ENCODE measurements around the gene GRB10. TPM values are rescaled to one million over a fixed set of nuclear protein-coding genes. Genes with fewer than 3 reads are reported as not detected.

The GRB10 gene
- total RNA-seq, 2 experiments from 2014 or later, result 1.4 to 1.8 TPM

DNA sequence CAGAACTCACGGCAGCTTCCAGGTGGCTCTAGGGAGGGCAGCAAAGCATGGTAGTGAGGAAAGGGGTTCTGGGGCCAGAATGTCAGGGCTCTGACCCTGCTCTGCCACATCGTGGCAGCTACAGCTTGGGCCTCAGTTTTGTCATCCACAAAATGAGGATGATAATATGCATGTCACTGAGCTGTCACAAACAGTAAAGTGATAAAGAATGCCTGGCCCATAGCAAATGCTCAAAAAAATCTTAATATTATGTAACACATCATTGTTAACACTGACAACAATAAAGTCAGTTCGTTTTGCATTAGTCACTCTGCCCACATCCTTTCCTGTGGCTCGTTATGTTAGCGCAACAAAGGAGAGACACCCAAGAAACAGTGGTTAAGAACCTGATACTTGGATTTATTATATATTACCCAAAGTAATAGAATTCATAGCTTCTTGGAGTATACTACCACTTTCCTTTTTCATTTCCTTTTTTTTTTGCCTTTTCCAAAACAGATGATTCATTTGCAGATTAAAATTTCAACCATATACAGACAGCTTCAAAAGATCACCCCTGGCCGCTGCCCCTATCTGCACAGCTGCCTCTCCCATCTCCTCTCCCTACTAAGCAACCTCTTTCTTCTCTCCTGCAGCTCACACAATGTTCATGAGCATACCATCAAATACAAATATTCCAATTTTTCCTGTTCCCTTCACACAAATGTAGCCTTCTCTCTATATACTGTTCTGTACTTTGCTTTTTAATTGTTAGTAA lies 172.0 kb downstream of the GRB10 start:
- H3K4me1 Mint-ChIP-seq, result peaks cover 42% of the 10 kb centered on the region

DNA sequence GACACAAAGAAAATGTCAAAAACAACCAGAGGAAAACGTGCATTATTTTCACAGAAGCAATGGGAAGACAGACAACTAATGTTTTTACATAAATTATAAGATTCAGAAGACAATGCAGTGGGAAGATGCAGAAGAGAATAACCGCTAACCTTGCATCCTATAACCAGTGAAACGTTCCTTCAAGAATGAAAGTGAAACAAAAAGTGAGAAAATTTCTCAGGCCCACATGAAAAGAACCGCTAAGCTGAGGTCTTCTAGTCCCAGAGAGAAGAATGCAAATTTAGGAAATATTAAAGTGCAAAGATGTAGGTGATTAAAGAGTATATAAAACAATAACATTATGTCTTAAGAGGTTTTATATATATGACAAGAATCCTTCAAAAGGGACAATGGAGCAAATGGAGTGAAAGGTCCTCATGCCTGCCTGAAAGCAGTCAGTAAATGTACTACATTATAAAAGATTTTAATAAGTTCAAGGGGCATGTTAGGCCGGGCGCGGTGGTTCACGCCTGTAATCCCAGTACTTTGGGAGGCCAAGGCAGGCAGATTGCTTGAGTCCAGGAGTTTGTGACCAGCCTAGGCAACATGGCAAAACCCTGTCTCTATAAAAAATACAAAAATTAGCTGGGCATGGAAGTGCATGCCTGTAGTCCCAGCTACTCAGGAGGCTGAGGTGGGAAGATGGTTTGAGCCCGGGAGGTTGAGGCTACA lies 174.3 kb downstream of the GRB10 start:
- POLR2A ChIA-PET, result interaction anchor here (0.7 kb wide), 1 partner anchor 459 kb away, joined by 4 read pairs; no protein-coding TSS in a partner anchor
- peaks cover 4% of the 10 kb centered on the region for H3K27me3 Mint-ChIP-seq
- H3K9me3 Mint-ChIP-seq, result peaks cover 7% of the 10 kb centered on the region
- H3K4me1 Mint-ChIP-seq, result peaks cover 29% of the 10 kb centered on the region
- peak overlapping the region; percentile 21 for H3K27ac Mint-ChIP-seq
- peaks cover 7% of the 10 kb centered on the region for H3K36me3 Mint-ChIP-seq
- peak; percentile 48 for ATAC-seq (ENCODE audit: low read depth)
- H3K4me3 Mint-ChIP-seq, result peak overlapping the region; percentile 8
- no peak for DNase-seq

More for the DNA sequence above, 172.0 kb downstream of the GRB10 start:
- H3K9me3 Mint-ChIP-seq, result peaks cover 7% of the 10 kb centered on the region
- peaks cover 7% of the 10 kb centered on the region for H3K36me3 Mint-ChIP-seq
- no peak for DNase-seq
- ATAC-seq (ENCODE audit: low read depth), result peak; percentile 85
- H3K4me3 Mint-ChIP-seq, result peak overlapping the region; percentile 31
- peak overlapping the region; percentile 69 for H3K27ac Mint-ChIP-seq
- H3K27me3 Mint-ChIP-seq, result peaks cover 4% of the 10 kb centered on the region
- POLR2A ChIA-PET, result no interaction called here

DNA sequence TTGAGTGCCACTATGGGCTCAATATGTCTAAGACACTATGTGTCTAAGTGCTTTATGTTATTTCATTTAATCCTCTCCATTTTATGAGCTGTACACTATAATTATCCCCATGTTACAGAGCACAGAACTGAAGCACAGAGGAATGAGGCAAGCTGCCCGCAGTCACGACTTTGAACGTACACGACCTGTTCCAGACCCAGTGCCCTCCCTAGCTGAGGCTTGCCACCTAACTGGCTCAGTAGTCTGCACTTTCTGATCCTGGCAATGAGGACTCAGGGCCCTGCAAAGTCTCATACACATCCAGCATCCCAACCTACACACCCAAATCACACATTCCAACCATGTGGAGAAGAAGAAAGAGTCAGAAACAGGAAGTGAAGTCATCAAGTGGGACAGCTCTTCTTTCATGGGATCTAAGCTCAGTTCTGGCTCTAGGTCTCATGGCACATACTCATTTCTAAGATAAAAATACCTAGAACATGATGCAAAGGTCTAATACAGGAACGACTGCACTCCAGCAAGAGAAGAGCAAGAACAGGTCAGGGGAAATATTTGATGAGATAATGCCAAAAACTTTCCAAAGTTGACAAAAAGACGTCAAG lies 175.1 kb downstream of the GRB10 start:
- Mint-ChIP-seq H3K4me1 (peaks cover 29% of the 10 kb centered on the region), H3K4me3 (peak overlapping the region; percentile 8), H3K36me3 (peaks cover 7% of the 10 kb centered on the region), H3K27me3 (peaks cover 4% of the 10 kb centered on the region), H3K27ac (no peak overlapping the region), H3K9me3 (peaks cover 7% of the 10 kb centered on the region)
- POLR2A ChIA-PET, result no interaction called here
- ATAC-seq (ENCODE audit: low read depth) (no peak), DNase-seq (no peak)

DNA sequence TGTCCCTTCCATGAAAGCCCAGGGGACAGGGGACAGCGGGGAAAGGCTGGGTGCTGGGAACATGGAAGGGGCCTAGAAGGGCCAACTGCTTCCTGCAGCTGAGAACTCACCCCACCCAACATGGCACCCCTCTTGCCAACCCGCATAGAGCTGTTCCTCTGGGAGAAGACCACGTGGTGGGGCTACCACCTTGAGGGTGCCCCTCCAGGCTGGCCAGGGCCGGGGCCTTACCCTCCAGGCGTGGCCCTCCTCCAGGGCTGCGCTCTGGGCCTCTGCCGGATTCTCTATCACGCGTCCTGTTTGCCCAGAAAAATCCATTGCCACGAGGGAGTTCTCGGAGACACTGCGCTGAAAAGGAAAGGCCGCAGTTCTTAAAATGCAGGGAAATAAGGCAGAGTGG lies 177.6 kb downstream of the GRB10 start:
- H3K4me3 Mint-ChIP-seq, result no peak overlapping the region
- no peaks in the 10 kb centered on the region for H3K27me3 Mint-ChIP-seq
- H3K9me3 Mint-ChIP-seq, result peaks cover 7% of the 10 kb centered on the region
- POLR2A ChIA-PET, result no interaction called here
- ATAC-seq (ENCODE audit: low read depth) (no peak), DNase-seq (no peak)
- peaks cover 16% of the 10 kb centered on the region for H3K4me1 Mint-ChIP-seq
- no peak overlapping the region for H3K27ac Mint-ChIP-seq
- H3K36me3 Mint-ChIP-seq, result peaks cover 6% of the 10 kb centered on the region

DNA sequence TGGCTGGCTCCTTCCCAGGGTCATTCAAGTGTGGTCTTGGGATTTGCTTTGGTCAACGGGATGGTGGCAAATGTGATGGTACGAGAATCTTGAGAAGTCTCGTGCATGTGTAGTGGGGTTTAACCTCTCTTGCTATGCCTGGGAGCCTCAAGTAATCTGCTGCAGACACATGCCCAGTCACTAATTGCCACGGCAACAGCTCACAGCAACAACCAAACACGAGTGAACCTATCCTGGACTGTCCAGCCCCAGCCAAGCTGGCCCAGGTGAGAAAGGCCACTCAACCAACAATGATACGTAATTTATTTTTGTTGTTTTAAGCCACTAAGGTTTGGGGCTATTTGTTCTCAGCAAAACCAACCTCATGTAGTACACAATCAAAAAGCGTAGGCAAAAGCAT lies 179.4 kb downstream of the GRB10 start:
- Mint-ChIP-seq H3K27me3 (no peaks in the 10 kb centered on the region), H3K27ac (no peak overlapping the region), H3K4me1 (peaks cover 14% of the 10 kb centered on the region), H3K4me3 (no peak overlapping the region), H3K9me3 (peaks cover 7% of the 10 kb centered on the region), H3K36me3 (peaks cover 5% of the 10 kb centered on the region)
- DNase-seq, result no peak
- POLR2A ChIA-PET, result no interaction called here
- ATAC-seq (ENCODE audit: low read depth), result no peak

DNA sequence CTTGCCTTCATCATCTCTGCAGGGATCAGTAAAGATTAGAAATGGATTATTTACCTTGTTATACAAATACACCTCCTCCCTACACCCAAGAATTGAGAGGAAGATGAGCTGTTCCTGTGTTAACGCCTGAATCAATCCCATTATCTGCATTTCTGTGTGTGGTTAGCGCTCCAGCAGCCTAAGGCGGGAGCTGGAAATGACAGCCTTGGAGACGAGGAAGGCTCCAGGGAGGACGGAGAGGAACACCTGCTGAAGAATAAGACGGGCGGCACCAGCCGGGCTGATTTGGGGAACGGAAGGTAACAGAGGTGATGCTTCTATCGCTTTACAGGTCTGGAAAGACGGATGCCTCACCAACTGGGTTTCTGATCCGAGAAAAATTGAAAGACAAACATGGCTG lies 183.3 kb downstream of the GRB10 start:
- POLR2A ChIA-PET, result no interaction called here
- H3K36me3 Mint-ChIP-seq, result no peaks in the 10 kb centered on the region
- DNase-seq (no peak), ATAC-seq (ENCODE audit: low read depth) (no peak)
- no peaks in the 10 kb centered on the region for H3K9me3 Mint-ChIP-seq
- no peaks in the 10 kb centered on the region for H3K27me3 Mint-ChIP-seq
- H3K4me1 Mint-ChIP-seq, result peaks cover 19% of the 10 kb centered on the region
- no peak overlapping the region for H3K4me3 Mint-ChIP-seq
- peak overlapping the region; percentile 17 for H3K27ac Mint-ChIP-seq

DNA sequence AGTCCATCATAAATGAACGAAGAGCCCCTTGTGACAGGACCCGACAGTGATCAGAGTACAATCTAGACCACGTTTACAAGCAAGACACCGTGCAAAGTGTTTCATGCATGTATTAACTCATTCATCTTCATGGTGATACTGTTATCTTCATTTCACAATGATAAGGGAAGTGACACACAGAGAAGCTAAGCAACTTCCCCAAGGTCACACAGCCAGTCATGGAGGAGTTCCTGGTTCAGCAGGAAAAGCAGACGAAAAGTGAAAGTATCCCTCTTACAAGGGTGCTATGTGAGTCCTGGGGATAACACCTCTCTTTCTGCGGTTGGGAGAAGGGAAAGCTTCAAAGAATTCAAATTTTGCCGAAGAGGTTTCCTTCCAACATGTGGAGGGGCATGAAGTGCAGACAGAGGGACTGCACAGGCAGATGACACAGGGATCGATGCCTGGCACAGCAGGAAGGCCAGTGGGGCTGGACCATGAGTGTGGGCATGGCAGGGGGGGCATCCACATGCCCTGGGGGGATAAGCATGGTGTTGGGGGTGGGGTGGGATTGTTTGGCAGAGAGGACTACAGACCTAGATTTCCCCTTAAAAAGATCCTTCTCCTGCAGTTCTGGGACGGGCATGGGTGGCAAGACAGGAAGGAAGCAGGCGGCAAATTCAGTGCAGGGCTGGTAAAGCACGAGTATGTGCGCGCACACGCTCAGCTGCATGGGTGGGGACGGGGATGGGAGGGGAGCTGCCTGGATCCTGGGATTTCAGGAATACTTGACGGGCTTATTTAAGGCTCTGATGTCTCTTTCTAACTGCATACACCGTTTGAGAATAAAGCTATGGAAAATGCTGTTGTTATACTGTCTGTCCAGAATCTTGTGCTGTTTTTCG lies 184.0 kb downstream of the GRB10 start:
- POLR2A ChIA-PET, result no interaction called here
- H3K36me3 Mint-ChIP-seq, result no peaks in the 10 kb centered on the region

DNA sequence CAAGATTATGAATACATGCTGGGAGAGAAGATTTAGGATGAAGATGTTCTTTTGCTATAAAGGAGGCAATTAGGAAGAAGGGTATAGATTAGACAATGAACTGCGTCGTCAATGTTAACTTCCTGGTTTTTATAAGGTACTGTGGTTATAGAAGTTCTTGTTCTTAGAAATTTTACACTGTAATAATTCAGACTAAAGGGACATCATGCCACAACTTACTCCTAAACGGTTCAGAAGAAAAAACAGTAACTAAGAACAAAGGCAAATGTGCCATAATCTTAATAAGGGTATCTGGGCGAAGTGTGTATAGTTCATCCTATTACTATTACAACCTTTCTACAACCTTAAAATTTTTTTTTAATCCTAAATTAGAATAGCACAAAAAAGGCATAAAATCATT lies 186.2 kb downstream of the GRB10 start:
- DNase-seq, result no peak
- no peak overlapping the region for H3K4me3 Mint-ChIP-seq

More for the DNA sequence above, 184.0 kb downstream of the GRB10 start:
- Mint-ChIP-seq H3K4me1 (peaks cover 25% of the 10 kb centered on the region), H3K27me3 (no peaks in the 10 kb centered on the region), H3K4me3 (no peak overlapping the region), H3K27ac (peak overlapping the region; percentile 17), H3K9me3 (no peaks in the 10 kb centered on the region)
- DNase-seq (no peak), ATAC-seq (ENCODE audit: low read depth) (no peak)

DNA sequence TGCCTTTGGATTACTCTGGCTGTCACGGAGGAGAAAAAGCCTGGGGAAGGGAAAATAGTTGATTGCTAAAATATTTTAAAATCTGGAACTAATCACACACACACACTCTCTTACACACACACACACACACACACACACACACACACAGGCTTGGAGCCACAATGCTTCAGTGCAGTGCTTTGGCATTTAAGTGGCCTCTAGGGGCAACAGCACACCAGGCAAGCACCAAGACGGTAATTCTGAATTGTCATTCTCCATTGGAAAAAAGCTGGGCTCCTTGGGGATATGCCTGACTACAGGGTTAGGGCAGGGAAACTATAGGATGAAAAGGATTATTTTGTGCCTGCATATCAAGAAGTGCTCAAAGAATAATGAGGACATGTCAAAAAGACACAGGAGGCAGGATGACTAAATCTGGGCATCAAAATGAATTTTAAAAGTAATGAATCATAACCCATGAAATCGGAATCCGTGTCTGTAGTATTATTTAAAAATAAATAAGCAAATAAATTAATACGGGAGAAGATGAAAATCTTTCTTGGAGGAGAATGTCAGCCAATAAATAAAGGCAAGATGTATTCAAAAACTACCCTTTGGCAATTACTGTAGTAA lies 187.1 kb downstream of the GRB10 start:
- DNase-seq (no peak), ATAC-seq (ENCODE audit: low read depth) (peak; percentile 60)
- Mint-ChIP-seq H3K4me1 (peaks cover 26% of the 10 kb centered on the region), H3K36me3 (no peaks in the 10 kb centered on the region), H3K4me3 (no peak overlapping the region), H3K27me3 (peaks cover 9% of the 10 kb centered on the region), H3K27ac (no peak overlapping the region), H3K9me3 (no peaks in the 10 kb centered on the region)
- POLR2A ChIA-PET, result interaction anchor here (0.7 kb wide), 1 partner anchor 84 kb away, joined by 3 read pairs; no protein-coding TSS in a partner anchor

More for the DNA sequence above, 186.2 kb downstream of the GRB10 start:
- POLR2A ChIA-PET, result no interaction called here
- Mint-ChIP-seq H3K4me1 (peaks cover 25% of the 10 kb centered on the region), H3K27ac (no peak overlapping the region), H3K36me3 (no peaks in the 10 kb centered on the region), H3K9me3 (no peaks in the 10 kb centered on the region), H3K27me3 (peaks cover 5% of the 10 kb centered on the region)
- ATAC-seq (ENCODE audit: low read depth), result no peak

DNA sequence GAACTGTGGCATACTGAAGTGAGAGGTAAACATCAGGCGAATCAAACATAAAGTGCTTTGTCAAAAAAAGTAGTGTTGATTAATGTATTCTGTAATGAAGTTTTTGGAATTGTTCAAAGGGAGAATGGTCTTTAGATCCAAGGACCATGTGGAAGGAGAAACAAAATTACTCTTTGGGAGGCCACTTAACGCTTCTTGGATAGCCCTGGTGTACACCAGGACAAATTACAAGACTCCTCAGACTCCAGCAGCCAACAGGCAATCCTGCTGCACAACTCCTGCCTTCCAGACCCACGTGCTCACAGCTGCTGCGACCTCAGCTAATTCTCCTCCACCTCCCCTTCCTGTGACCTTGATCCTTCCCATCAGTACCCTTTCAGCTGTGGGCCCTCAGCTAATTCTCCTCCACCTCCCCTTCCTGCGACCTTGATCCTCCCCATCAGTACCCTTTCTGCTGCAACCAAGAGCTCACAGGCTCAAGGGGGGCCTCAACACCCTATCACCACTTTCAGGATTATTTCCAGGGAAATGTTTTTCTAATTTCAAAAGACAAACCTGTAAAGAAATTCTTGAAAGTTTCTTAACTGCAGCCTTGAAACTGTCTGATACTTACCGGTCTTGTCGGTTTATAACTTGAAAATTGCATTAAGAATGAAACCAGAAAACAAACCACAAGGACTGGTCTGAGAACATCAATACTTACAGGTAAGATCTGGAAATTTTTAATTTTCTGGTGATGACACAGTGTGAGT lies 187.8 kb downstream of the GRB10 start:
- peak overlapping the region; percentile 36 for H3K27ac Mint-ChIP-seq
- no peak for ATAC-seq (ENCODE audit: low read depth)
- POLR2A ChIA-PET, result no interaction called here
- no peak for DNase-seq
- H3K36me3 Mint-ChIP-seq, result no peaks in the 10 kb centered on the region
- no peaks in the 10 kb centered on the region for H3K9me3 Mint-ChIP-seq
- no peak overlapping the region for H3K4me3 Mint-ChIP-seq
- peaks cover 26% of the 10 kb centered on the region for H3K4me1 Mint-ChIP-seq
- peaks cover 13% of the 10 kb centered on the region for H3K27me3 Mint-ChIP-seq

DNA sequence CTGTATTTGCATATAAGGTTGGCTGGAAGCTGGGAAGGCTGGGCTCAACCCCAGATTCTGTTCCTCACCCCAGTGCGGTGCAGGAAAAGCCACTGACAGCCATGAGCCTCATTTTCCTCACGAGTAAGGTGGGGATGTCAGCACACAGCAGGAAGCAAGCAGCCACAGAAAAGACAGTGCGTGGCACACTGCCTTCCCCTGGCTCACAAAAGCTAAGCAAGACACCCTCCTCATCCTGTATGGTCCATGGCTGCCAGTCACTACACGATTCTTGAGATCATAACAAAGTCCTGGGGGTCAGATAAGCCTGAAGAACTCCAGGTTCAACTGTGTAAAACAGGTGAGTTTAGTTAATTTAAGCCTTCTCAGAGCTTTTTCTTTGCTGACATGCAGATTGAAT lies 188.6 kb downstream of the GRB10 start:
- H3K27me3 Mint-ChIP-seq, result peaks cover 13% of the 10 kb centered on the region
- no peak overlapping the region for H3K4me3 Mint-ChIP-seq
- no peak for DNase-seq
- ATAC-seq (ENCODE audit: low read depth), result peak; percentile 61
- H3K27ac Mint-ChIP-seq, result no peak overlapping the region
- peaks cover 27% of the 10 kb centered on the region for H3K4me1 Mint-ChIP-seq
- POLR2A ChIA-PET, result no interaction called here
- no peaks in the 10 kb centered on the region for H3K9me3 Mint-ChIP-seq
- H3K36me3 Mint-ChIP-seq, result no peaks in the 10 kb centered on the region

DNA sequence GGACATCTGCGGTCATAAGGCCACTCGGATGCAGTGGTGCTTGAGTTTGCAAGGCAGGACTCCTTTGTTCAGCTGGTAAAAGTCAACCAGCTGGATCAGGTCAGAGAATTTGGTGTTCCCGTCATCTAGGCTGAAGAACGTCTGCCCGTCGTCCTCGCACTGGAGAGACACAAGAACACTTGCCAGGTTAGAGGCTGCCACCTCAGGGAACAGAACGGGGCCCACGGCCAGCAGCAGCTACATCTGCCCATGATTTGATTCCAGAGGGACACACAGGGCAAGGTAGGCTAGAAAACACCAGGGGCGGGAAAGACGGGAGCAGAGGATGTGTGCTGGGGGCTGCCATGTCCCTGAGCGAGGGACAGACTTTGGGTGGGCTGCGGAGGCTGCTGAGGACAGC lies 189.8 kb downstream of the GRB10 start:
- POLR2A ChIA-PET, result no interaction called here
- ATAC-seq (ENCODE audit: low read depth) (no peak), DNase-seq (no peak)
- H3K27ac Mint-ChIP-seq, result no peak overlapping the region
- H3K27me3 Mint-ChIP-seq, result peaks cover 13% of the 10 kb centered on the region
- no peak overlapping the region for H3K4me3 Mint-ChIP-seq
- H3K4me1 Mint-ChIP-seq, result peaks cover 23% of the 10 kb centered on the region
- no peaks in the 10 kb centered on the region for H3K36me3 Mint-ChIP-seq
- no peaks in the 10 kb centered on the region for H3K9me3 Mint-ChIP-seq
